Right lobe of liver (tissue), 6 donors: ENCODE data around the gene LVRN. TPM values are rescaled to one million over a fixed set of nuclear protein-coding genes. Genes with fewer than 3 reads are reported as not detected.

ENCODE experiments used
- ATAC-seq, 4 donors: fragments of 200-7000 bp; cut with Tn5 transposase; one replicate each; pipeline ENCODE4 v1.9.1; 2020; ENCODE audit warnings: mild to moderate bottlenecking in 4 of 4, moderate library complexity in 4 of 4
- DNase-seq, 3 donors: peaks; one replicate each; pipeline ENCODE4 v3.0.0-alpha.2; 2020
- H3K27ac ChIP-seq, 3 donors: fragments of 200-600 bp; one replicate each; pipeline ENCODE4 v1.8.0; 2022
- H3K27me3 ChIP-seq, 2 donors: fragments of 200-600 bp; one replicate each; pipeline ENCODE4 v1.8.0; 2022
- H3K36me3 ChIP-seq, 4 donors: fragments of 200-600 bp; sonication (generic) in 1 of 4; one replicate each; pipeline versions ENCODE4 v1.5.1 to v1.8.0; 2017 to 2022; ENCODE audit warnings: control low read depth in 1 of 4
- H3K4me1 ChIP-seq, 4 donors: fragments of 200-600 bp; sonication (generic) in 1 of 4; one replicate each; pipeline versions ENCODE4 v1.5.1 to v1.8.0; 2017 to 2022; ENCODE audit warnings: control low read depth in 1 of 4
- H3K4me3 ChIP-seq, 3 donors: fragments of 200-600 bp; one replicate each; pipeline ENCODE4 v1.8.0; 2022
- H3K9me3 ChIP-seq, 4 donors: fragments of 200-600 bp; sonication (generic) in 1 of 4; one replicate each; pipeline versions ENCODE4 v1.5.1 to v1.8.0; 2017 to 2022; ENCODE audit warnings: control low read depth in 1 of 4
- CTCF ChIP-seq, 4 donors: fragments of 200-600 bp in 3 of 4; fragments of 450-650 bp in 1 of 4; IDR thresholded peaks; one replicate each; pipeline versions ENCODE4 v1.5.1 to v1.8.0; 2016 to 2022; ENCODE audit warnings: antibody characterized with exemption in 4 of 4, mild to moderate bottlenecking in 2 of 4
- POLR2A ChIP-seq: fragments of 450-650 bp; IDR thresholded peaks from one replicate; pipeline ENCODE4 v1.6.1; 2017; ENCODE audit warnings: antibody characterized with exemption, mild to moderate bottlenecking
- WGBS: methylation state at CpG from one replicate; pipeline ENCODE4 v1.1.6; 2018; ENCODE audit warnings: low coverage, low lambda C conversion rate; ENCODE audit not compliant: insufficient coverage; ENCODE audit errors: missing lambda C conversion rate; 5-methylcytosine and 5-hydroxymethylcytosine counted together
- intact Hi-C, 2 donors: fragments of 100-400 bp; cut with DNase I; formaldehyde crosslinking; loops; one replicate each; pipeline versions ENCODE4 v1.11.2 to v1.14.1; 2022
- total RNA-seq, 6 experiments: library from RNA; depleted of rRNA in 2 of 6; stranded (reverse); fragments of >200 nt in 2 of 6; fragmentation: NEBNext Ultra II Directional in 3 of 6; extraction: Animal tissue kit (Norgen Biotek cat#: 25700) in 3 of 6; gene quantifications; one replicate each; pipeline versions ENCODE4 v1.1.0 to v1.2.4, GENCODE V29; 2016 to 2023
- donor health status: DM: no; HTN: yes; CAD: no.
- donor health status: DM: no; HTN: no; CAD: no.
- donor health status: DM: no; HTN: no; CAD: no.
- donor health status: DM: no; HTN: yes; CAD: no.
- donor health status: DM: no; HTN: yes; CAD: no.

LVRN gene
- total RNA-seq, 6 experiments from 2014 or later: 0.07 to 0.11 TPM; not detected in 4

- ATAC-seq (peak; percentile 72 to 96 (median 86)), DNase-seq (peak in 2 of 3 donors; percentile 25 to 45)
- H3K27me3 ChIP-seq: no peaks in the 10 kb centered on the region
- intact Hi-C loops: no loop called here
- H3K4me3 ChIP-seq: no peak within 1 kb of the TSS
- no peaks in the 10 kb centered on the region for H3K9me3 ChIP-seq
- TF ChIP-seq CTCF (IDR thresholded peaks at IDR 0.05) (peak in 2 of 4 donors; percentile 29 to 45), POLR2A (no peak)
- no peak within 1 kb of the TSS for H3K27ac ChIP-seq
- H3K4me1 ChIP-seq: no peaks in the 10 kb centered on the region
- no peaks in the 10 kb centered on the region for H3K36me3 ChIP-seq
- 35% methylated on average over 9 of the region's 9 CpGs for WGBS
These were observed 69.8 kb downstream of the LVRN start, which contains the start of gene ARL14EPL for GRCh38 chr5:116032094-116032517. ARL14EPL (plus strand) TSS chr5:116032472; CDS start chr5:116051466, 18,994 bp downstream.

- DNase-seq: no peak
- Histone ChIP-seq H3K27me3 (no peaks in the 10 kb centered on the region), H3K4me1 (no peaks in the 10 kb centered on the region), H3K36me3 (no peaks in the 10 kb centered on the region), H3K27ac (no peak overlapping the region), H3K9me3 (no peaks in the 10 kb centered on the region), H3K4me3 (no peak overlapping the region)
- WGBS: 60% methylated on average over 3 of the region's 3 CpGs
- ATAC-seq: no peak
- TF ChIP-seq CTCF (IDR thresholded peaks at IDR 0.05) (no peak), POLR2A (no peak)
- intact Hi-C loops: no loop called here
These were observed 70.7 kb downstream of the LVRN start for GRCh38 chr5:116032991-116033390.

GRCh38 chr5:116035123-116035522 is 72.8 kb downstream of the LVRN start:
- H3K4me1 ChIP-seq: no peaks in the 10 kb centered on the region
- H3K27me3 ChIP-seq: no peaks in the 10 kb centered on the region
- DNase-seq: no peak
- WGBS: 61% methylated on average over 4 of the region's 5 CpGs
- intact Hi-C loops: no loop called here
- no peaks in the 10 kb centered on the region for H3K36me3 ChIP-seq
- H3K9me3 ChIP-seq: no peaks in the 10 kb centered on the region
- H3K4me3 ChIP-seq: no peak overlapping the region
- no peak for ATAC-seq
- TF ChIP-seq POLR2A (no peak), CTCF (IDR thresholded peaks at IDR 0.05) (no peak)
- no peak overlapping the region for H3K27ac ChIP-seq

- H3K27me3 ChIP-seq: no peaks in the 10 kb centered on the region
- H3K9me3 ChIP-seq: no peaks in the 10 kb centered on the region
- no peaks in the 10 kb centered on the region for H3K4me1 ChIP-seq
- intact Hi-C loops: no loop called here
- no peak overlapping the region for H3K4me3 ChIP-seq
- 41% methylated on average over 3 of the region's 3 CpGs for WGBS
- ATAC-seq: no peak
- no peaks in the 10 kb centered on the region for H3K36me3 ChIP-seq
- H3K27ac ChIP-seq: no peak overlapping the region
- no peak for DNase-seq
- TF ChIP-seq CTCF (IDR thresholded peaks at IDR 0.05): no peak
- TF ChIP-seq POLR2A: no peak
These were observed 75.1 kb downstream of the LVRN start for GRCh38 chr5:116037236-116037822.
